Ectodermal cell (in vitro differentiated cells): ENCODE results near the gene KBTBD12.

Experiments used
- H3K27ac ChIP-seq: 2 replicates; pipeline ENCODE4 v1.7.0; 2013; ENCODE audit warnings: mild to moderate bottlenecking, low read depth, low read length; ENCODE audit not compliant: insufficient read depth, poor library complexity, severe bottlenecking
- H3K27me3 ChIP-seq: 2 replicates; pipeline ENCODE4 v1.7.0; 2013; ENCODE audit warnings: mild to moderate bottlenecking, low read length; ENCODE audit not compliant: insufficient read depth, control insufficient read depth, poor library complexity, severe bottlenecking
- H3K36me3 ChIP-seq: one replicate; pipeline ENCODE4 v1.7.0; 2013; ENCODE audit warnings: low read length; ENCODE audit not compliant: control insufficient read depth, insufficient read depth
- H3K4me1 ChIP-seq: one replicate; pipeline ENCODE4 v1.7.0; 2013; ENCODE audit warnings: low read length; ENCODE audit not compliant: control insufficient read depth, insufficient read depth
- H3K4me3 ChIP-seq: 2 replicates; pipeline ENCODE4 v1.7.0; 2013; ENCODE audit warnings: low read depth, low read length, control low read depth; ENCODE audit not compliant: insufficient read depth
- H3K9me3 ChIP-seq: 2 replicates; pipeline ENCODE4 v1.7.0; 2013; ENCODE audit warnings: mild to moderate bottlenecking, low read length, moderate library complexity; ENCODE audit not compliant: control insufficient read depth
- WGBS, 2 experiments: methylation state at CpG; one replicate each; pipeline ENCODE4 v1.1.7; 2013; ENCODE audit warnings: missing lambda C conversion rate in 2 of 2; 5-methylcytosine and 5-hydroxymethylcytosine counted together

Gene KBTBD12

GRCh38 chr3:127981097-127981496 lies 66.1 kb downstream of the KBTBD12 start:
- Histone ChIP-seq H3K27me3 (peaks cover 3% of the 10 kb centered on the region), H3K27ac (no peak overlapping the region), H3K4me3 (no peak overlapping the region), H3K36me3 (no peaks in the 10 kb centered on the region), H3K9me3 (no peaks in the 10 kb centered on the region), H3K4me1 (no peaks in the 10 kb centered on the region)

- Histone ChIP-seq H3K4me3 (no peak overlapping the region), H3K36me3 (no peaks in the 10 kb centered on the region), H3K27me3 (no peaks in the 10 kb centered on the region), H3K4me1 (no peaks in the 10 kb centered on the region), H3K27ac (no peak overlapping the region), H3K9me3 (no peaks in the 10 kb centered on the region)
- WGBS, 2 experiments, result 79 to 81% methylated on average over 3 of the region's 3 CpGs
Observed at GRCh38 chr3:127982155-127982554, 67.1 kb downstream of the KBTBD12 start.

GRCh38 chr3:127984241-127984975 lies 69.4 kb downstream of the KBTBD12 start:
- 89 to 90% methylated on average over 8 of the region's 8 CpGs for WGBS, 2 experiments
- Histone ChIP-seq H3K9me3 (no peaks in the 10 kb centered on the region), H3K36me3 (no peaks in the 10 kb centered on the region), H3K4me3 (no peak overlapping the region), H3K4me1 (no peaks in the 10 kb centered on the region), H3K27ac (no peak overlapping the region), H3K27me3 (no peaks in the 10 kb centered on the region)

- 88 to 95% methylated on average over 4 of the region's 4 CpGs for WGBS, 2 experiments
- H3K27ac ChIP-seq, result no peak overlapping the region
- no peaks in the 10 kb centered on the region for H3K9me3 ChIP-seq
- H3K27me3 ChIP-seq, result no peaks in the 10 kb centered on the region
- H3K4me1 ChIP-seq, result no peaks in the 10 kb centered on the region
- H3K4me3 ChIP-seq, result no peak overlapping the region
- H3K36me3 ChIP-seq, result no peaks in the 10 kb centered on the region
Observed at GRCh38 chr3:127985216-127985615, 70.2 kb downstream of the KBTBD12 start.

- no peak overlapping the region for H3K27ac ChIP-seq
- H3K9me3 ChIP-seq, result no peaks in the 10 kb centered on the region
- 90 to 92% methylated on average over 13 of the region's 13 CpGs for WGBS, 2 experiments
- no peaks in the 10 kb centered on the region for H3K36me3 ChIP-seq
- H3K27me3 ChIP-seq, result no peaks in the 10 kb centered on the region
- no peaks in the 10 kb centered on the region for H3K4me1 ChIP-seq
- no peak overlapping the region for H3K4me3 ChIP-seq
Observed at GRCh38 chr3:127985655-127986225, 70.7 kb downstream of the KBTBD12 start.

- Histone ChIP-seq H3K9me3 (no peaks in the 10 kb centered on the region), H3K27ac (no peak overlapping the region), H3K27me3 (no peaks in the 10 kb centered on the region), H3K4me1 (peaks cover under 1% of the 10 kb centered on the region), H3K4me3 (no peak overlapping the region), H3K36me3 (no peaks in the 10 kb centered on the region)
- 92 to 93% methylated on average over 11 of the region's 11 CpGs for WGBS, 2 experiments
Observed at GRCh38 chr3:127986803-127987202, 71.8 kb downstream of the KBTBD12 start.

GRCh38 chr3:127987309-127987995 lies 72.4 kb downstream of the KBTBD12 start:
- Histone ChIP-seq H3K9me3 (no peaks in the 10 kb centered on the region), H3K27ac (no peak overlapping the region), H3K4me1 (peaks cover 4% of the 10 kb centered on the region), H3K27me3 (no peaks in the 10 kb centered on the region), H3K36me3 (no peaks in the 10 kb centered on the region), H3K4me3 (no peak overlapping the region)
- WGBS, 2 experiments, result 90 to 93% methylated on average over 7 of the region's 7 CpGs

GRCh38 chr3:127988770-127989557 lies 73.9 kb downstream of the KBTBD12 start:
- H3K36me3 ChIP-seq, result no peaks in the 10 kb centered on the region
- H3K27me3 ChIP-seq, result no peaks in the 10 kb centered on the region
- H3K9me3 ChIP-seq, result no peaks in the 10 kb centered on the region
- peaks cover 4% of the 10 kb centered on the region for H3K4me1 ChIP-seq
- H3K27ac ChIP-seq, result no peak overlapping the region
- WGBS, 2 experiments, result 90% methylated on average over 11 of the region's 11 CpGs
- no peak overlapping the region for H3K4me3 ChIP-seq

- peaks cover 4% of the 10 kb centered on the region for H3K4me1 ChIP-seq
- 95% methylated on average over 17 of the region's 17 CpGs for WGBS, 2 experiments
- no peaks in the 10 kb centered on the region for H3K27me3 ChIP-seq
- no peaks in the 10 kb centered on the region for H3K36me3 ChIP-seq
- H3K27ac ChIP-seq, result no peak overlapping the region
- H3K9me3 ChIP-seq, result no peaks in the 10 kb centered on the region
- no peak overlapping the region for H3K4me3 ChIP-seq
Observed at GRCh38 chr3:127990051-127990450, 75.0 kb downstream of the KBTBD12 start.

- Histone ChIP-seq H3K27me3 (no peaks in the 10 kb centered on the region), H3K36me3 (no peaks in the 10 kb centered on the region)
- WGBS, 2 experiments, result 83% methylated on average over 11 of the region's 11 CpGs
Observed at GRCh38 chr3:127990461-127990860, 75.4 kb downstream of the KBTBD12 start.

More at GRCh38 chr3:127990461-127990860, 75.4 kb downstream of the KBTBD12 start:
- H3K27ac ChIP-seq, result no peak overlapping the region
- H3K9me3 ChIP-seq, result no peaks in the 10 kb centered on the region
- H3K4me1 ChIP-seq, result peaks cover 4% of the 10 kb centered on the region
- no peak overlapping the region for H3K4me3 ChIP-seq
